CD8-positive, alpha-beta memory T cell (primary cell): ENCODE measurements around the gene SPIN1. TPM values are rescaled to one million over a fixed set of nuclear protein-coding genes. Genes with fewer than 3 reads are reported as not detected.
A peak's percentile ranks its signal among the peaks of the same experiment; 100 is the strongest.

Source experiments
- CTCF ChIA-PET: fragments of 350-600 bp; sonication (Branson Sonifier 250); formaldehyde crosslinking; loops from one replicate; lab custom pipeline; 2021; ENCODE audit warnings: antibody characterized with exemption; lab: Charles Lee
- POLR2A ChIA-PET: fragments of 350-600 bp; sonication (Branson Sonifier 250); formaldehyde crosslinking; loops from one replicate; lab custom pipeline; 2021; ENCODE audit warnings: antibody characterized with exemption; lab: Charles Lee
- DNase-seq, 5 donors: peaks; one replicate each; pipeline versions ENCODE4 v3.0.0 to v3.0.0-alpha.2; 2020 to 2022; ENCODE audit warnings: mixed read lengths in 1 of 5
- H3K27ac ChIP-seq: one replicate; pipeline ENCODE4 v1.7.0; 2013; ENCODE audit warnings: low read depth, mild to moderate bottlenecking, low read length, moderate library complexity
- H3K27me3 ChIP-seq: 2 replicates; pipeline ENCODE4 v1.7.0; 2013; ENCODE audit warnings: low read length, mild to moderate bottlenecking; ENCODE audit not compliant: insufficient read depth, poor library complexity, severe bottlenecking
- H3K36me3 ChIP-seq: 2 replicates; pipeline ENCODE4 v1.7.0; 2013; ENCODE audit warnings: mild to moderate bottlenecking, low read length, moderate library complexity; ENCODE audit not compliant: insufficient read depth
- H3K4me1 ChIP-seq: 2 replicates; pipeline ENCODE4 v1.7.0; 2013; ENCODE audit warnings: mild to moderate bottlenecking, low read length, moderate library complexity; ENCODE audit not compliant: insufficient read depth
- H3K4me3 ChIP-seq: 2 replicates; pipeline ENCODE4 v1.7.0; 2013; ENCODE audit warnings: mild to moderate bottlenecking, low read length
- H3K9me3 ChIP-seq: 2 replicates; pipeline ENCODE4 v1.7.0; 2013; ENCODE audit warnings: mild to moderate bottlenecking, low read length
- H3K27ac Mint-ChIP-seq, 8 donors: one replicate each; pipeline ENCODE4 v1.8.0; 2020 to 2021; ENCODE audit warnings: mixed read lengths in 8 of 8, mild to moderate bottlenecking in 6 of 8, inconsistent platforms in 3 of 8, moderate library complexity in 3 of 8
- H3K27me3 Mint-ChIP-seq, 2 donors: one replicate each; pipeline ENCODE4 v1.8.0; 2020 to 2021; ENCODE audit warnings: mixed read lengths in 2 of 2, mild to moderate bottlenecking in 1 of 2, moderate library complexity in 1 of 2
- H3K36me3 Mint-ChIP-seq, 3 donors: one replicate each; pipeline ENCODE4 v1.8.0; 2020 to 2021; ENCODE audit warnings: mixed read lengths in 3 of 3, inconsistent platforms in 1 of 3, mild to moderate bottlenecking in 1 of 3
- H3K4me1 Mint-ChIP-seq, 3 donors: one replicate each; pipeline ENCODE4 v1.8.0; 2020 to 2021; ENCODE audit warnings: mixed read lengths in 3 of 3, inconsistent platforms in 1 of 3, mild to moderate bottlenecking in 1 of 3
- H3K4me3 Mint-ChIP-seq, 7 donors: one replicate each; pipeline ENCODE4 v1.8.0; 2020 to 2021; ENCODE audit warnings: mixed read lengths in 7 of 7, mild to moderate bottlenecking in 6 of 7, moderate library complexity in 4 of 7, inconsistent platforms in 2 of 7
- H3K9me3 Mint-ChIP-seq, 5 donors: one replicate each; pipeline ENCODE4 v1.8.0; 2020 to 2022; ENCODE audit warnings: mixed read lengths in 5 of 5, mild to moderate bottlenecking in 3 of 5, moderate library complexity in 2 of 5, inconsistent platforms in 1 of 5
- polyA plus RNA-seq: library from polyadenylated mRNA; unstranded; fragments of 300-500 nt; fragmentation: Illumina TruSeq; gene quantifications from one replicate; pipeline ENCODE4 v1.2.3, GENCODE V29; 2021
- total RNA-seq, 2 experiments: library from RNA; stranded (reverse); gene quantifications; one replicate each; pipeline ENCODE4 v1.2.3, GENCODE V29; 2021

SPIN1 gene
- total and polyA plus RNA-seq, 3 experiments from 2014 or later: 21.9 to 24.1 (median 22.9) TPM

- no peak for DNase-seq
- H3K4me1 Mint-ChIP-seq: peaks cover 46 to 56% (median 53%) of the 10 kb centered on the region in 3 donors
- Histone ChIP-seq H3K4me1 (peaks cover 6% of the 10 kb centered on the region), H3K36me3 (no peaks in the 10 kb centered on the region), H3K4me3 (no peak overlapping the region), H3K27me3 (no peaks in the 10 kb centered on the region), H3K9me3 (no peaks in the 10 kb centered on the region), H3K27ac (no peak overlapping the region)
- peaks cover 19 to 56% (median 20%) of the 10 kb centered on the region in 3 donors for H3K36me3 Mint-ChIP-seq
- H3K9me3 Mint-ChIP-seq: no peaks in the 10 kb centered on the region
- no peak overlapping the region for H3K4me3 Mint-ChIP-seq
- no peaks in the 10 kb centered on the region for H3K27me3 Mint-ChIP-seq
- ChIA-PET POLR2A (no interaction called here), CTCF (no interaction called here)
- H3K27ac Mint-ChIP-seq: peak overlapping the region in 1 of 8 donors; percentile 44
These were observed 49.2 kb downstream of the SPIN1 start for GRCh38 chr9:88437210-88438146.

- no peak overlapping the region for H3K4me3 Mint-ChIP-seq
- Histone ChIP-seq H3K27me3 (no peaks in the 10 kb centered on the region), H3K9me3 (no peaks in the 10 kb centered on the region), H3K27ac (no peak overlapping the region), H3K4me1 (peaks cover 6% of the 10 kb centered on the region), H3K36me3 (no peaks in the 10 kb centered on the region), H3K4me3 (no peak overlapping the region)
- H3K4me1 Mint-ChIP-seq: peaks cover 46 to 56% (median 55%) of the 10 kb centered on the region in 3 donors
- ChIA-PET CTCF (interaction anchor here (1.1 to 1.4 kb wide), 2 partner anchors 9 to 116 kb away, joined by 3 read pairs; no protein-coding TSS in a partner anchor), POLR2A (no interaction called here)
- DNase-seq: no peak
- no peaks in the 10 kb centered on the region for H3K27me3 Mint-ChIP-seq
- H3K27ac Mint-ChIP-seq: peak overlapping the region in 2 of 8 donors; percentile 8 to 23
- H3K9me3 Mint-ChIP-seq: no peaks in the 10 kb centered on the region
- H3K36me3 Mint-ChIP-seq: peaks cover 8 to 50% (median 18%) of the 10 kb centered on the region in 3 donors
These were observed 50.6 kb downstream of the SPIN1 start for GRCh38 chr9:88438811-88439210.

GRCh38 chr9:88441301-88442007 lies 53.2 kb downstream of the SPIN1 start:
- Histone ChIP-seq H3K9me3 (peaks cover 3% of the 10 kb centered on the region), H3K36me3 (no peaks in the 10 kb centered on the region), H3K27me3 (no peaks in the 10 kb centered on the region), H3K4me3 (no peak overlapping the region), H3K4me1 (no peaks in the 10 kb centered on the region), H3K27ac (no peak overlapping the region)
- Mint-ChIP-seq H3K36me3 (peaks cover 19 to 41% (median 21%) of the 10 kb centered on the region in 3 donors), H3K4me1 (peaks cover 36 to 51% (median 43%) of the 10 kb centered on the region in 3 donors), H3K9me3 (peaks cover 2 to 4% (median 4%) of the 10 kb centered on the region in 5 donors), H3K27ac (peak overlapping the region in 1 of 8 donors; percentile 69), H3K4me3 (no peak overlapping the region), H3K27me3 (no peaks in the 10 kb centered on the region)
- POLR2A ChIA-PET: interaction anchor here (0.6 kb wide), 1 partner anchor 82 kb away, joined by 3 read pairs; no protein-coding TSS in a partner anchor
- no peak for DNase-seq
- CTCF ChIA-PET: no interaction called here

GRCh38 chr9:88443480-88444113 lies 55.4 kb downstream of the SPIN1 start:
- H3K4me1 ChIP-seq: peaks cover 9% of the 10 kb centered on the region
- no peak overlapping the region for H3K27ac ChIP-seq
- Mint-ChIP-seq H3K4me3 (no peak overlapping the region), H3K9me3 (peaks cover 2 to 8% (median 4%) of the 10 kb centered on the region in 5 donors), H3K4me1 (peaks cover 41 to 62% (median 57%) of the 10 kb centered on the region in 3 donors), H3K27ac (peak overlapping the region in 2 of 8 donors; percentile 6 to 31), H3K27me3 (no peaks in the 10 kb centered on the region), H3K36me3 (peaks cover 16 to 36% (median 23%) of the 10 kb centered on the region in 3 donors)
- H3K4me3 ChIP-seq: no peak overlapping the region
- peaks cover 3% of the 10 kb centered on the region for H3K9me3 ChIP-seq
- H3K27me3 ChIP-seq: no peaks in the 10 kb centered on the region
- H3K36me3 ChIP-seq: no peaks in the 10 kb centered on the region
- POLR2A ChIA-PET: no interaction called here
- CTCF ChIA-PET: no interaction called here
- no peak for DNase-seq

GRCh38 chr9:88446728-88447127 lies 58.5 kb downstream of the SPIN1 start:
- Histone ChIP-seq H3K36me3 (peaks cover 4% of the 10 kb centered on the region), H3K9me3 (peaks cover 3% of the 10 kb centered on the region), H3K4me3 (no peak overlapping the region), H3K27ac (no peak overlapping the region), H3K4me1 (peaks cover 10% of the 10 kb centered on the region), H3K27me3 (no peaks in the 10 kb centered on the region)
- H3K9me3 Mint-ChIP-seq: peaks cover 2 to 8% (median 4%) of the 10 kb centered on the region in 5 donors
- H3K27me3 Mint-ChIP-seq: no peaks in the 10 kb centered on the region
- peak overlapping the region in 2 of 7 donors; percentile 1 to 55 for H3K4me3 Mint-ChIP-seq
- peaks cover 41 to 64% (median 59%) of the 10 kb centered on the region in 3 donors for H3K4me1 Mint-ChIP-seq
- DNase-seq: no peak
- POLR2A ChIA-PET: no interaction called here
- peak overlapping the region in 1 of 8 donors; percentile 38 for H3K27ac Mint-ChIP-seq
- CTCF ChIA-PET: interaction anchor here (1.3 kb wide), 1 partner anchor 8 kb away, joined by 3 read pairs; no protein-coding TSS in a partner anchor
- peaks cover 24 to 55% (median 28%) of the 10 kb centered on the region in 3 donors for H3K36me3 Mint-ChIP-seq

- Mint-ChIP-seq H3K27me3 (no peaks in the 10 kb centered on the region), H3K36me3 (peaks cover 25 to 56% (median 28%) of the 10 kb centered on the region in 3 donors), H3K4me1 (peaks cover 39 to 58% (median 57%) of the 10 kb centered on the region in 3 donors), H3K4me3 (peak overlapping the region in 1 of 7 donors; percentile 28), H3K27ac (peak overlapping the region in 3 of 8 donors; percentile 6 to 66 (median 7)), H3K9me3 (peaks cover 2 to 8% (median 4%) of the 10 kb centered on the region in 5 donors)
- Histone ChIP-seq H3K36me3 (peaks cover 4% of the 10 kb centered on the region), H3K4me1 (peaks cover 10% of the 10 kb centered on the region), H3K4me3 (no peak overlapping the region), H3K27me3 (no peaks in the 10 kb centered on the region), H3K9me3 (peaks cover 3% of the 10 kb centered on the region), H3K27ac (no peak overlapping the region)
- DNase-seq: no peak
- ChIA-PET CTCF (no interaction called here), POLR2A (no interaction called here)
These were observed 59.2 kb downstream of the SPIN1 start for GRCh38 chr9:88447431-88447830.

- POLR2A ChIA-PET: no interaction called here
- Histone ChIP-seq H3K4me1 (peaks cover 10% of the 10 kb centered on the region), H3K27me3 (no peaks in the 10 kb centered on the region), H3K27ac (no peak overlapping the region), H3K36me3 (peaks cover 4% of the 10 kb centered on the region), H3K9me3 (peaks cover 1% of the 10 kb centered on the region), H3K4me3 (no peak overlapping the region)
- Mint-ChIP-seq H3K27ac (peak overlapping the region in 3 of 8 donors; percentile 10 to 74 (median 68)), H3K27me3 (no peaks in the 10 kb centered on the region), H3K4me3 (peak overlapping the region in 1 of 7 donors; percentile 3), H3K9me3 (peaks cover 0 to 4% (median 0%) of the 10 kb centered on the region in 5 donors), H3K36me3 (peaks cover 21 to 56% (median 22%) of the 10 kb centered on the region in 3 donors), H3K4me1 (peaks cover 24 to 40% (median 34%) of the 10 kb centered on the region in 3 donors)
- CTCF ChIA-PET: no interaction called here
- DNase-seq: no peak
These were observed 62.9 kb downstream of the SPIN1 start for GRCh38 chr9:88451160-88451559.
